HEK293 (cell line): Measurements from ENCODE around the gene FASTK.

Source experiments
- ATF2 ChIP-seq: fragments of 450-650 bp; formaldehyde crosslinking; IDR thresholded peaks from 2 replicates; pipeline ENCODE4 v1.5.1; 2016; ENCODE audit warnings: missing biosample characterization, missing genetic modification characterization, low read depth
- GLI4 ChIP-seq: fragments of 450-650 bp; formaldehyde crosslinking; IDR thresholded peaks from 2 replicates; pipeline ENCODE4 v1.5.1; 2016; ENCODE audit warnings: missing biosample characterization, missing genetic modification characterization
- INSM2 ChIP-seq: fragments of 450-650 bp; formaldehyde crosslinking; IDR thresholded peaks from 2 replicates; pipeline ENCODE4 v1.5.1; 2016; ENCODE audit warnings: missing biosample characterization, missing genetic modification characterization
- PRDM2 ChIP-seq: fragments of 450-650 bp; formaldehyde crosslinking; IDR thresholded peaks from 2 replicates; pipeline ENCODE4 v1.5.1; 2016; ENCODE audit warnings: missing biosample characterization, missing genetic modification characterization, borderline replicate concordance
- ZBTB1 ChIP-seq: fragments of 450-650 bp; formaldehyde crosslinking; IDR thresholded peaks from 2 replicates; pipeline ENCODE4 v1.5.1; 2016; ENCODE audit warnings: missing biosample characterization, missing genetic modification characterization
- ZFP69B ChIP-seq: fragments of 450-650 bp; formaldehyde crosslinking; IDR thresholded peaks from 2 replicates; pipeline ENCODE4 v1.5.1; 2016; ENCODE audit warnings: missing biosample characterization, missing genetic modification characterization
- ZNF10 ChIP-seq: fragments of 450-650 bp; formaldehyde crosslinking; IDR thresholded peaks from 2 replicates; pipeline ENCODE4 v1.5.1; 2017; ENCODE audit warnings: missing biosample characterization, missing genetic modification characterization
- ZNF138 ChIP-seq: fragments of 450-650 bp; formaldehyde crosslinking; IDR thresholded peaks from 2 replicates; pipeline ENCODE4 v1.5.1; 2016; ENCODE audit warnings: missing biosample characterization, missing genetic modification characterization, borderline replicate concordance
- ZNF169 ChIP-seq: fragments of 450-650 bp; formaldehyde crosslinking; IDR thresholded peaks from 2 replicates; pipeline ENCODE4 v1.5.1; 2016; ENCODE audit warnings: missing biosample characterization, missing genetic modification characterization
- ZNF18 ChIP-seq: fragments of 450-650 bp; formaldehyde crosslinking; IDR thresholded peaks from 2 replicates; pipeline ENCODE4 v1.5.1; 2016; ENCODE audit warnings: missing biosample characterization, missing genetic modification characterization
- ZNF2 ChIP-seq: fragments of 450-650 bp; formaldehyde crosslinking; IDR thresholded peaks from 2 replicates; pipeline ENCODE4 v1.5.1; 2016; ENCODE audit warnings: missing biosample characterization, missing genetic modification characterization
- ZNF280D ChIP-seq: fragments of 450-650 bp; formaldehyde crosslinking; IDR thresholded peaks from 2 replicates; pipeline ENCODE4 v1.5.1; 2016; ENCODE audit warnings: missing biosample characterization, missing genetic modification characterization
- ZNF391 ChIP-seq: fragments of 450-650 bp; formaldehyde crosslinking; IDR thresholded peaks from 2 replicates; pipeline ENCODE4 v1.5.1; 2016; ENCODE audit warnings: low read depth, missing biosample characterization, missing genetic modification characterization, borderline replicate concordance
- ZNF398 ChIP-seq: fragments of 450-650 bp; formaldehyde crosslinking; IDR thresholded peaks from 2 replicates; pipeline ENCODE4 v1.5.1; 2017; ENCODE audit warnings: missing biosample characterization, missing genetic modification characterization
- ZNF488 ChIP-seq: fragments of 450-650 bp; formaldehyde crosslinking; IDR thresholded peaks from 2 replicates; pipeline ENCODE4 v1.5.1; 2016; ENCODE audit warnings: missing biosample characterization, missing genetic modification characterization
- ZNF514 ChIP-seq: fragments of 450-650 bp; formaldehyde crosslinking; IDR thresholded peaks from 2 replicates; pipeline ENCODE4 v1.5.1; 2016; ENCODE audit warnings: missing biosample characterization, missing genetic modification characterization
- ZNF76 ChIP-seq: fragments of 450-650 bp; formaldehyde crosslinking; IDR thresholded peaks from 2 replicates; pipeline ENCODE4; 2016; ENCODE audit warnings: low read depth, missing biosample characterization, missing genetic modification characterization, borderline replicate concordance
- ZNF777 ChIP-seq: fragments of 450-650 bp; formaldehyde crosslinking; IDR thresholded peaks from 2 replicates; pipeline ENCODE4 v1.5.1; 2017; ENCODE audit warnings: missing biosample characterization, missing genetic modification characterization, borderline replicate concordance
- ZSCAN18 ChIP-seq: fragments of 450-650 bp; formaldehyde crosslinking; IDR thresholded peaks from 2 replicates; pipeline ENCODE4 v1.5.1; 2016; ENCODE audit warnings: missing biosample characterization, missing genetic modification characterization

FASTK gene

GRCh38 chr7:151059367-151060112, 21.1 kb downstream of the FASTK start, which contains the start of gene SLC4A2 (continued):
- TF ChIP-seq ZNF2 (tag by site-specific recombination): no peak
- peak; percentile 99 for TF ChIP-seq ZNF398
- no peak for TF ChIP-seq ZNF18 (tag by site-specific recombination)
- 0 out of 2 replicates have a peak, but pooled peaks have one; percentile 16 for TF ChIP-seq ZNF391 (tag by site-specific recombination)
- TF ChIP-seq ZNF169 (tag by site-specific recombination): no peak
- TF ChIP-seq GLI4 (tag by site-specific recombination): no peak
- TF ChIP-seq ZNF10 (tag by site-specific recombination): no peak
- TF ChIP-seq ATF2: no peak
- 0 out of 2 replicates have a peak, but pooled peaks have one; percentile 0 for TF ChIP-seq ZNF777 (tag by site-specific recombination)
- TF ChIP-seq ZNF514 (tag by site-specific recombination): no peak
- TF ChIP-seq ZBTB1 (tag by site-specific recombination): no peak
- TF ChIP-seq ZNF76 (tag by site-specific recombination): peak; percentile 65; the same call in 1 of the 2 replicates
- no peak for TF ChIP-seq ZNF488 (tag by site-specific recombination)
- TF ChIP-seq INSM2: no peak
- TF ChIP-seq PRDM2 (tag by site-specific recombination): no peak
- 0 out of 2 replicates have a peak, but pooled peaks have one; percentile 33 for TF ChIP-seq ZNF138 (tag by site-specific recombination)
- TF ChIP-seq ZNF280D (tag by site-specific recombination): no peak
- TF ChIP-seq ZFP69B (tag by site-specific recombination): 0 out of 2 replicates have a peak, but pooled peaks have one; percentile 12
- no peak for TF ChIP-seq ZSCAN18 (tag by site-specific recombination)
